ENCODE measurements around the gene UNC79. TPM values are rescaled to one million over a fixed set of nuclear protein-coding genes. Genes with fewer than 3 reads are reported as not detected.

UNC79 gene
- total RNA-seq, 1 donor from 2014 or later: 43.6 TPM

DNA sequence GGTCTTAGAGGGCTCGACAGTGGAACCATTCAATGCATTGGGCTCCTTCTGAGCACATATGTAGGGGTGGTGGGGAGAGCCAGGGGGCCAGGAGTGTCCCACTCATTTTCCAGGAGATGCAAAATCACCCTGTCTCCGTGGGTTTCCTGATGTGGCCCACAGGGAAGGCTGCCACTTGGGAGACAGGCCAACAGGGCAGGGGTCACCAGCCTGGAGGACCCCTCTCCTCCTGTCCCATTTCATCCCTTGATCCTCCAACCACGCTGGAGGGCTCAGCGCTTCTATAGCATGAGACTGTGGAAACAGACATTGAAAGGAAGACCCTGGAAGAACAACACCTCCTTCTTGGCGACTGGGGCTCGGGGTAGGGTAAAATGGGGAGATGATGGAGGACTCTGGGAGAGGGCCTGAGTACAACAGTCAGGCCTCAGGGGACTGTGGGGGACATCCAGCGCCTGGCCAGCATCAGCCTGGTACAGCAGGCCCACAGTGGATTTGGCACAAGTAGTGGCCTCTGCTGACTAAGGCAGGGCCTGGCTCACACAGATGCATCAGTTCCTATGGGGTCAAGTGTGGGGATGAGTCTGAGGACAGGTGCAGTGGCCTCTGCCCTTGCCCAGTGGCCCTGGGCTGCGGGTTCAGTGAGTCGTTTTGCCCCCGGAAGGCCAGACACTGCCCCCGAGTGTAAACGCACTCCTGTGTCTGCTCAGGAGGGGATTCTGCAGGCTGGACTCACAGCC lies 289.5 kb downstream of the UNC79 start:
- DNase-seq (ENCODE audit: low spot score in 2 of 2): no peak
- no peak for FAIRE-seq

DNA sequence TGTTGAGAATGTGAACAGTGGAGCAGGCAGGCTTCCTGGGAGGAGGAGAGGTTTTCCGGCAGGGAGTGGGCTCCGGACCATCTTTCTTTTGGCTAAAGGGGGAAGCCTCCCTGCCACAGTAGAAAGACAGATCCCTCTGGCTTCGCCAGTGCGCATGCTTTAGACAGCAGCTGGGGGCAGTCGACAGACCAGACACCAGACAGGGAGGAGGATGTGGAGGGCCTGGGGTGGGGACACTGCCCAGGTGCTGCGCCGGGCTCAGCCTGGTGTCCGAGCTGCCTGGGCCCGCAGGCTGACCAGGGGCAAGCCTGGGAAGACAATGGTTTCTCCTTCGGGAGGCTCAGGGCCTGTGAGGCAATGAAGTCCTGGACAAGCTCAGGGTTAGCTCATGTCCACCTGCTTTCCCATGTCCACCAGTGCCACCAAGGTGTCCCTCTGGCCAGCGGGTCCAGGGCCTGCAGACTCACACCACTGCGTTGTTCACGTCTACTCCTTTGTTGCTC lies 290.3 kb downstream of the UNC79 start:
- no peak for DNase-seq (ENCODE audit: low spot score in 2 of 2)
- FAIRE-seq: no peak

DNA sequence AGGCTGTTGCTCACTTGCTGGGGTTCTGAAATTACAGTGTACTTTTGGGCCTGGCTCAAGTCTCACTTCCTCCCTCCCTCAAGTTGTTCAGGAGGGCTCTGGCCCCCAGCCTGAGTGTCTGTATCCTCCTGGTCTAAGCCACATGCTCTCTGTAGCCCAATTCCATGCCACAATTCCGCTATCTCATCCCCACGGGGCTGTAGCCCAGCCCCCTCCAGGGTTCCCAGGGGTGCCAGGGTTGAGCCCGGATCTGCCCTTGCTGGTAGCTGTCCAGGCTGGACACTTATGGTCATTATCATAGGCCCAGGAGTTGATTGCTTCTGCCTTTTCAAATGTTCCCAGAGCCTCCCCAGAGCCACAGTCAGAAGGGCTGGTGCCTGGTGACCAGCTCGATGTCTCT lies 292.3 kb downstream of the UNC79 start:
- no peak for FAIRE-seq
- DNase-seq (ENCODE audit: low spot score in 2 of 2): no peak

DNA sequence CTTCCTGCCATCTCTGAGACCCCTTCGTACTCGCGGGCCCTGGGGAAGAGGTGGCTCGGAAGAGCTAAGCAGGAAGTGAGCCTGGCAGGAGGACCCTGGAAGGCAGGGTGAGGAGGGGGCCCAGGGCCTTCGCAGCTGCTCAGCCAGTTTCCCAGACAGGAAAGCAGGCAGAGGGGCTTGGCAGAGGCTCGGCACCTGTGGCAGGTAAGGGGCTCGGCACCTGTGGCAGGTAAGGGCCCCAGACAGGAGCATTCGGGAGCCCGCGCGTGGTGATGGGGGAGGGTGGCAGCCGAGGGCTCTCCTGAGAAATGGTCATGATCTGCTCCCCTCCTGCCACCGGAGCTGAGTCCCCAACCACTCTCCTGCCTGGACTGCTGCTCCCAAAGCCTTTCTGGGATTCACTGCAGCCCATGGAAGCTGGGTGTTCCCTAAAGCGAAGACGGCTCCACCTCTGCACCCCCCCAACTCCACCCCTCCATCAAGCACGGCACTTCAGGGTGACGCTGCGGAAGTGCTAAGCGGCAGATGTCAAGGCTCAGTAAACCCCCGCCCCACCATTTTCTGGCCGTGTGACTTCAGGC lies 294.4 kb downstream of the UNC79 start:
- FAIRE-seq (no peak), DNase-seq (ENCODE audit: low spot score in 2 of 2) (no peak)

DNA sequence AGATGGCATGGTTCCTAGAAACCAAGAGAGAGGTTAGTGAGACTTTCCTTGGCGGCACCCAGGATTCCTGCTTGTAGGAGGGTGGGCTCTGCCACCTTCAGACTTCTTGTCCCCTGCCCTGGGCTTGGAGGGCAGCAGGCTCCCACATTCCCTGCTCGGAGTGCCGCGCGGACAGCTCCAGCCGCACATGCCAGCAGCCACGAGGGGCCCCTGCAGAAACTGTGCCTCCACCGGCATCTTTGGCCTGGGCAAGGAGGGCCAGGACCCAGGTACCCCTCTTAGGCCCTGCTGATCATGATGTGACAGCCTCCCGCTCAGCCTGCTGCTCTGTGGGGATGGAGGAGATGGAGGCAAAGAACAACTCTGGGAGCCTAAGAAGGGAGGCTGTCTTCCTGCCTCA lies 295.3 kb downstream of the UNC79 start:
- no peak for FAIRE-seq

DNA sequence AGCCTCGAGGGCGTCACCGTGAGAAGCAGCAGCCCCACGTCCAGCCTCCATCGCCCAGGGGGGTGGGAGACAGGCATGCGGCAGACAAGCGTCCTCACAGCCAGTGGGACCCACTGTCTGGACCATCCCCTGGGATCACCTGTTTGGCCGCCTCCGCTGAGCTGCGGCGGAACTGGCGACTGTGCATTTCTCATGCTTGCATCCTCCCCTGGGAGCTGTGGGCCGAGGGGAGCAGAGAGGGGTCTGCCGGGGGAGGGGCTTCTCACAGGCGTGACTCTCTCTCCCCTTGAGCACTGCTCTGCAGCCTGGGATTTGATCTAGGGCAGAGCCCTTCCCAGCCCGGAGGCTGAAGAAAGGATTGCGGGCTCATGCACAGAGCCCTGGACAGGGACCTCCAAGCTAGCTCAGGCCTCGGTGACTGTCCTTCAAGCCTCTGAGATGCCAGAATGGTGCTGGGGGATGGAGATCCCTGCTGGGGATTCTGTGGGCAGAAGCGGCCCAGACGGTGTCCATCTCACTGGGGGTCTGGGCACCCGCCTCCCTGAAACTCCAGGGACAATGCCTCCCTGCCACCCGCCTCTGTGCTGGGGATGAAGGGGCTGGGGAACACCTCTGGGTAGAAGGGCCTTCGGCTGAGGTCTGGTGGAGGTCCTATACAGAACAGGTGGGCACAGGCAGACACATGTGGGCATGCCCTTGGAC lies 296.5 kb downstream of the UNC79 start:
- DNase-seq (ENCODE audit: low spot score in 2 of 2) (no peak), FAIRE-seq (no peak)

More for the DNA sequence above, 295.3 kb downstream of the UNC79 start:
- DNase-seq (ENCODE audit: low spot score in 2 of 2): no peak

DNA sequence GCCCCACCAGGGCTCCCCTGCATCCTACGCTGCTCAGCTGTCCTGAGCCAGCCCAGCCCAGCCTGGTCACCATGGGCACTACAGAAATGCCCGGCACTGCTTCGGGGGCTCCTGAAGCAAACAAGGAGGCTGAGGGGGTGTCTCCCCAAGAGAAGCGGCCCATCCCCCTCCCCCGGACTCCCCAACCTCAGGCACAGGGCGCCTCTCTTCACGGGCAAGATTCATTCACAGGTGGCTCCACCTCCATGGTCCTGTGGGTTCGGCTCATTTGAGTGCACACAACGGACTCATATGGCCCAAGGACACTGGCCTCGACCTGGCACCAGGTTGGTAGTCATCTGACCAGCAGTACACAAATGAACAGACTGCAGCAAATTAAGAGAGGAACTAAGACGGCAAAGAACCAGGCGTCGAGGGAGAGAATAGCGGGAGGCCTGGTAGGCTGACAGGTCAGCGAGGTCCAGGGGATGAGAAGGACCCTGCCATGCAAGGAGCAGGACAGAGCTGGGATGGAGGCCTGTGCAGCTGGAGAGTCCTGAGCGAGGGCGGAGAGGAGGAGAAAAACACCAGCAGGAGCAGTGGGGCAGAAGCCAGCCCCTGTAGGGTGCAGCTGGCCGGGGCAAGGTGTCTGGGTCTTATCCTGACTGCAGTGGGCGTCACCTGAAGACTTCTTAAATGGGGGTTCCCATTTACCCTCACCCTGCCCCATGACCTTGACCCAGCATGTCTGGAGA lies 297.3 kb downstream of the UNC79 start:
- FAIRE-seq: no peak

DNA sequence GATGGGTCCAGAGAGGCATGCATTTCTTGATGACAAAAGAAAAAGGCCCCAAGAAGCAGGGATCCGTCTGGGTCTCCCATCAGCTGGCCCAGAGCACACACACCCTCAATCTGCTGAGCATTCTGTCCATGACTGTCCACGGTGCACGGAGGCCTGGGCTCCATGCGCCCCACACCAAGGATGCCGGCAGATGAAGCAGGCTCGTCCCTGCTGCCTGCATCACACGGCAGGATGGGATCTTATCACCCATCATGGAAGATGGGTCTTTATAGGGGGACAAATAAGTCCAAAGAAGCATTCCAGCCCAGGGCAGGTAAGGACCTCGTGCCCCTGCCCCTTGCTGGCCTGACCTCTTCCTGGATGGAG lies 297.9 kb downstream of the UNC79 start:
- no peak for DNase-seq (ENCODE audit: low spot score in 2 of 2)
- no peak for FAIRE-seq

More for the DNA sequence above, 297.3 kb downstream of the UNC79 start:
- DNase-seq (ENCODE audit: low spot score in 2 of 2): no peak

DNA sequence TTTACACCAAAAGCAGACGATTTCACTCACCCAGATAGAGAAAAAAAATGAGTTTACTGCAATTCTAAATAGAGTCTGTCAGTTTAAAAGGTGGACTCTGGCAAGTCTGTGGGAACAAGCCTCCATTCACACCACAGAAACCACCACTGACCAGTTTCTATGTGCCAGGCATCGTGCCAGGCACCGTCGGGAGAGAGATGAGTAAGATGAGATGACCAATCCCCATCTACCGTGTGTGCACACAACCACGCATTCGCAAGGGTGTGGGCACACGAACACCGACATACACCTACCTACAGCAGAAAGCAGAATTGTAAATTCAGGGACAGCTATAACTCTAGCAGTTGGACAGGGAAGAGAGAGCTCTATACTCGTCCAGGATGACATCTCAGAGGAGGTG lies 299.3 kb downstream of the UNC79 start:
- DNase-seq (ENCODE audit: low spot score in 2 of 2): peak; percentile 49 to 70
- no peak for FAIRE-seq

DNA sequence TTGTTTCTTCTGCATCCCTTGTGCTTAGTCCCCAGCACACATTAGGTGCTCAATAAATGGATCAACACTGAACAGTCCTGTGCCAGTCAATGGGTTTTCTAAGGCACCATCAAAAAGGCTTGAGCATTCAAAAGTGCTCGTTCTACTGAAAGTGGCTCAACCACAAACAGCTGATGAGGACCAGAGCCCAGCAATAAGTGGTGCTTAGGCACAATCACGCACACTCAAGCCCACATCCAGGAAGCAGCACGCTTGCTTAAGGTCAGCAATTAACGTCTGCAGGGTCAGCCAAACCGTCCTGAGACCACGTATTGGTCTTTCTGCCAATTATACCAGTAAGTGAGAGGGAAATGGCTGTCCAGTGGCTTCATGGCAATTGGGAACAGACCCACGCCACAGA lies 301.0 kb downstream of the UNC79 start:
- DNase-seq (ENCODE audit: low spot score in 2 of 2): no peak
- FAIRE-seq: no peak

DNA sequence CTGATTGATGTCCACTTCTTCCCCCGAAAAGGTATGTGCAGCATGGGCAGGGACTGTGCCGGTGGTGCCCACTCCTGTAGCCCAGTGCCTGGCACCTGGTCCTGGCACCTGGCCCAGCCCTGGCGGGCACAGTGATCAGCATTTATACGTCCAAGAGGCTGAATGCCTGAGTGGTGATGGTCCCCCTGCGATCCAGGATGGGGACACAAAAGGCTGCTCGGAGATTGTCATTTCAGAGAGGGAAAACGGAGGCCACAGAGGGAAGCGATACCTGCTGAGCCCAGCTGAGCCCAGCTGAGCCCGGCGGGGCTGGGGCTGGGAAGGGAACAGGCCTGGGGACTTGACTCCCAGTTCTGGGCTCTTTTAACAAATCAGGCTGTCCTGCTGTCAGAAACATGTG lies 301.8 kb downstream of the UNC79 start:
- FAIRE-seq (no peak), DNase-seq (ENCODE audit: low spot score in 2 of 2) (no peak)

DNA sequence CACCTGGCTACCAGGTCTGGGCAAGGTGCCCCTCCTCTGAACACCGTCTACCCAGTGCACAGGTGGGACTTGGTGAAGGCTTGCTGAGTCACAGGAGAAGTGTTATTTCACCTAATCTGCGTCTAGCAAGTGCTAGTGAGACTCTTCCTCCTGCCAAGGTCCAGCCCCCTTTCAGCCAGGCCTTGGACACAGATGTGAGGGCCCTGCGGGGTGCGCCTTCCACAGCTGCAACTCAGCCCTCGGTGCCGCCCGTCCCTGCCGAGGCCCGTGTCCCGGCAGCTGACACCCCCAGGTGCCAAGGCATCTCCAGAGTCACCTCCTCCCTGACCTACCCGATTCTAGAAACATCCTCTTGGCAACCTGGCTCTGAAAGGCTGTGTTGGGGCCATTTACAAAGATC lies 302.5 kb downstream of the UNC79 start:
- DNase-seq (ENCODE audit: low spot score in 2 of 2) (no peak), FAIRE-seq (no peak)

DNA sequence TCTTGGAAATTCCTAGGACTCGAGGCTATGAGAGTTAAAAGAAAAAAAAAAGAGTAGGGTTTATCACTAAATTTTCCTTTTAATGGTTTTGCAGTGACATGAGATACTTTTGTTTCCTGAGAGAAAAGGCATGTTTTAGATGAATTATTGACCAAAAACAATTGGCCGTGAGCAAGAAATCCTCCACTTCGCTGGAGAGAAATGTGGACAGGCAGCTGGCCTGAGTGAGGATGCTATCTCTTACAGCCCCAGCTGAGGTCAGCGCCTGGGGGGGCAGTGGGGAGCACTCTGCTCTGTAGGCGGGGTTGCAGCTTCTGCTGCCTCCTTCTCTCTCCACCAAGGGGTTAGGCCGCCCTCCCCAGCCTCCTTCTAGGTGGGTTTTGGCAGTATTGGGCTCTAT lies 302.9 kb downstream of the UNC79 start:
- peak in 1 of 2 donors; percentile 47 for DNase-seq (ENCODE audit: low spot score in 2 of 2)
- no peak for FAIRE-seq

DNA sequence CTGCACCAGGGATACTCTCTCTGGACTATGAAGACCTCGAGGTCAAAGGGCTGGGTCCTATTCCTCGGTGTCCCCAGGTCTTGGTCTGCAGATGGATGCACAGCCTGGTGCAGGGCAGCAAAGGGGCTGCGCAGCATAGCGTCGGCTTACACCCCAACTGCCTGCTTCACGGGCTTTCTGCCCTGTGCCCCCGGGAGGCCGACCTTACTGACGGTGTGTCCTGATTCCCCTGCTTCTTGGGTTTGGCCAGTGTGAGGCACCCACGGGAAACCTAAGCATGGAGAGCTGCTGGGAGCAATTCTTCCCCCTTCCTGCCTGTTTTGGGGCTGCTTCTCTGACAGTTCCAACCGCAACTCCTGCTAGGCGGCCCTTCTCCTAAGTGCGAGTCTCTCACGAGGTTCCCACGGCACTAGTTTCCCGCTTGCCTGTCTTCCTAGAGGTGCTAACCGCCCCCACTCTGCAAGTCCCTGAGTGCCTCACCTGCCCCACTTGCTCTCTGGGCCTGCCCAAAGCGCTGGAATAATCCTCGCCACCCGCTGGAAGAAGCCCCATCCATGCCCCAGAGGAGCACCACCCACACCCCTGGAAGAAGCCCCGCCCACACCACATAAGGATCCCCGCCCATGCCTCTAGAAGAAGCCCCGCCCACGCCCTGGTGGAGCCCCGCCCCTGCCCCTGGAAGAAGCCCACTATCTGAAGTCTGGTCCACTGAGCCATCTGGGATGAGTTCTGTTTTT lies 303.5 kb downstream of the UNC79 start:
- peak in 1 of 2 donors; percentile 54 for DNase-seq (ENCODE audit: low spot score in 2 of 2)
- FAIRE-seq: no peak

DNA sequence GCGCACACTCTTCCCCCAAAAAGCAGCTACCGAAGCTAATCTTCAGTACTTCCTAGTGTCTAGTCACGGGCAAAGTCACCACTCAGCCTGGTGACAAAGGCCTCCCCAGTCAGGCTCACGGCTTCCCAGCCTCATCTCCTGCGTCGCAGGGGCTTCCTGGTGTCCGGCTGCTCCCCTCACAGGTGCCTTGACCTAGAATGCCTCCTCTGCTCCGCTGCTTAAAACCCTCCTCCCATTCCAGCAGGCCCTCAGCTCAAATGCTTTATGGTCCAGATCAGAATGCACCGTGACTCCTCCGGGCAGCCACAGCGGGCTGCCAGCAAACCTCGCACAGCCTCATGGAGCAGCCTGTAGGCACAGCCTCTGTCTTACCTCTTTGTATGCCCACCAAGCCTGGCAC lies 304.5 kb downstream of the UNC79 start:
- FAIRE-seq (no peak), DNase-seq (ENCODE audit: low spot score in 2 of 2) (no peak)

DNA sequence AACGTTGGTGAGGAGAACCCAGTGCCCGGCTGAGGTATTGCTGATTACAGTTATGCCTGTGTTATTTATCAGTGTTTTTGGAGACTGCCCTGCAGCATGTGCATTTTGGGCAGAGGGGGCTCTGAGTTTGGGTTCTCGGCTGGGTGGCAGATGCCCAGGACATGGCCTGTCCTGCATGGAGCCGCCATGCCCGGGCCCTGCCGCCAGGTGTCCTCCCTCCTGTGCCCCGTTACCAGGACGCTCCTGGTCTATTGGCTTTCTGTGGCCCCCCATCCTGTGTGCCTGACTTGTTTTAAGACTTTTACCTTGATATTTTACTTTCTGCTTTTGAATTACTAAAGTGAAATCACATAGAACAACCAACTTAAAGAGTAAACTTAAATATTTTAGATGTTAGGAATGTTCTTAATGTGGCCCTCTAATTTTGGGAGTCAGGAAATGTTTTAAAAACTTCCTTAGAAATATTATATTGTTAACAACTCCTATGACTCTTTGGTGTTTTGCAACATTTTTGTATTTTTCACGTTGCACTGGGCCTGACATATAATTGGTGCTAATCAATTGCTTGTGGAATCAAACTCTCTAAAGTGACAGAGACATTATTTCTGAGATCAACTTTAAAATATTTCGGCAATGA lies 305.8 kb downstream of the UNC79 start:
- FAIRE-seq (no peak), DNase-seq (ENCODE audit: low spot score in 2 of 2) (no peak)

DNA sequence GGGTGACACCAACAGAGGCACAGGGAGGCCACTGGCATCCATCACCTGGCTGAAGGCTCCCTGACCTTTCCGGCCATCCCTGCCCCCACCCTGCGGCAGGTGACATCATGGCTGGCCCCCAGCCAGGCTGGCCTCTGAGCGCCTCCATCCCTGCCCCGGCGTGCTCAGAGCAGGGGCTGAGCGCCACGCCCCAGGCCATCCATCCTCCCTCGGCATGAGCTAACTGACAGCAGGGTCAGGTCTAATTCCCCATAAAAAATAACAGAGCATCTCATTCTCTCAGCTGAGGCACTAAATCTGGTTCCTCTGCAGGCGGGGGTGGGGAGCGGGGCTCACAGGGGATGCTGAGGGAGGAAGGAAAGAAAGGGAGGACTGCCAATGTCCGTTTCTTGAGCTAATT lies 306.9 kb downstream of the UNC79 start:
- DNase-seq (ENCODE audit: low spot score in 2 of 2) (no peak), FAIRE-seq (no peak)

DNA sequence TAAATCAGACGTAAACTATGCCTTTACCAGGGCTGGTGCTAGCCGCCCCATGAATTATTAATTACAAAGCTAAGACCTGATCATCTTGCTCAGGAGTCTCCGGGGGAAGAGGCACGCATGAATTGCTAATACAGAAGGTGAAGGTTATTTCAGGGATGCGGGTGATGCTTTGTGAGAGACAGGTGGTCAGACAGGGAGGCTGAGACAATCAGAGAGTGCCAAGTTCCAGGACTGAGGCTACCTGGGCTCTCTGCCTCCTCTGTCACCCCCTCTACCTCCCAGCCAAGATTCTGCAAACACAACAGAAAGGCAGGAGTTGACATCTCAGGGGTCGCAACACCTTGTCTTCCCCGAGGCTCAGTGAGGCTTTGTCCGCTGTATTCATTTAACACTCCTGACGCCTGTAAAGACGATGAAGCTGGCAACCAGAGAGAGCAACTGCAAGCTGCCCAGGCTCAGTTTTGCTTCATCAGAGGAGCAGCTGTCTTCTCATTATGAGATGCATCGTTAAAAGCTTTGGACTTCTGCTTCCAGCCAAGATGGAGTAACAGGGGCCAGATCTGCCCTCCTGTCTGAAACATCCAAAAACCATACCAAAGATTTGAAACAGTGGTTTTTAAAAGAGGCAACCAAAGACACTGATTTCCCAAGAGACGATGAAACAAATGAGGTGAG lies 311.0 kb downstream of the UNC79 start:
- FAIRE-seq (no peak), DNase-seq (ENCODE audit: low spot score in 2 of 2) (no peak)

DNA sequence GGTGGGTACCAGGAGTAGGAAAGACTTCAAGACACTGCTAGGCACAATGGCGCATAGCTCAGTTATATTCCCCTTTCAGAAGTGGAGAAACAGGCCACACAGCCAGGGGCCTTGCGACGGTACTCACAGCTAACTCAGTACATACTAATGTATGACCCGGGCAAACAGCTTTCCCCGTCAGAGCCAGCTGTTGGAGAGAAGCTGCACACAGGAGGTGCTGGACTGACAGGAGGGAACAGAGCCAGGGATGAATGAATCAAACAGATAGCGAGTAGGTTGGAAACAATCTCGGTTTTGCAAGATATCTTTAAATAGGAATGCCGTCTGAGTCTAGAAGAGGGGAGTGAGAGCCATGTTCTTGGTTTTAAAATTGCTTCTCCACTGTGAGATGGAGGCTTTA lies 312.0 kb downstream of the UNC79 start:
- no peak for FAIRE-seq
- no peak for DNase-seq (ENCODE audit: low spot score in 2 of 2)
